ELR (cell line): Measurements from ENCODE around the gene PXT1.

Experiments used
- DNase-seq: peaks from one replicate; pipeline ENCODE4 v3.0.0-alpha.2; 2015; ENCODE audit warnings: low read depth

PXT1 gene

GRCh38 chr6:36346486-36347273, 96.0 kb downstream of the PXT1 start:
- DNase-seq, result no peak

GRCh38 chr6:36345681-36346466, 96.8 kb downstream of the PXT1 start:
- DNase-seq, result no peak

GRCh38 chr6:36343109-36343680, 99.5 kb downstream of the PXT1 start:
- no peak for DNase-seq

- DNase-seq, result peak; percentile 75
Observed at GRCh38 chr6:36340618-36341454, 101.8 kb downstream of the PXT1 start.
